ENCODE measurements around the gene TNFRSF8. TPM values are rescaled to one million over a fixed set of nuclear protein-coding genes. Genes with fewer than 3 reads are reported as not detected.
A peak's percentile ranks its signal among the peaks of the same experiment; 100 is the strongest.

The TNFRSF8 gene
- total RNA-seq, 1 experiment from 2014 or later, result 0.13 TPM

- Histone ChIP-seq H3K27me3 (ENCODE audit: control insufficient read depth, insufficient read depth, low read length) (no peaks in the 10 kb centered on the region), H3K4me3 (ENCODE audit: low read depth in 2 of 2, low read length in 2 of 2) (no peak overlapping the region), H3K4me1 (ENCODE audit: control insufficient read depth, insufficient read depth, low read length) (peaks cover 14% of the 10 kb centered on the region), H3K36me3 (ENCODE audit: control insufficient read depth, insufficient read depth, low read length) (no peaks in the 10 kb centered on the region), H3K27ac (ENCODE audit: low read length) (0 out of 2 replicates have a peak overlapping the region, but pooled peaks have one; percentile 21), H3K9me3 (ENCODE audit: control insufficient read depth, insufficient read depth, low read depth, low read length) (no peaks in the 10 kb centered on the region)
- BruUV-seq (replicated peaks), result no TSS peak
- intact Hi-C loops (cut with micrococcal nuclease; ENCODE audit: unreplicated experiment) (no loop called here), in situ Hi-C loops (cut with HindIII; ENCODE audit: low pct_unique_long_range_greater_than_20kb, low sequenced_read_pairs) (no loop called here)
- TF ChIP-seq, protein P1, sequence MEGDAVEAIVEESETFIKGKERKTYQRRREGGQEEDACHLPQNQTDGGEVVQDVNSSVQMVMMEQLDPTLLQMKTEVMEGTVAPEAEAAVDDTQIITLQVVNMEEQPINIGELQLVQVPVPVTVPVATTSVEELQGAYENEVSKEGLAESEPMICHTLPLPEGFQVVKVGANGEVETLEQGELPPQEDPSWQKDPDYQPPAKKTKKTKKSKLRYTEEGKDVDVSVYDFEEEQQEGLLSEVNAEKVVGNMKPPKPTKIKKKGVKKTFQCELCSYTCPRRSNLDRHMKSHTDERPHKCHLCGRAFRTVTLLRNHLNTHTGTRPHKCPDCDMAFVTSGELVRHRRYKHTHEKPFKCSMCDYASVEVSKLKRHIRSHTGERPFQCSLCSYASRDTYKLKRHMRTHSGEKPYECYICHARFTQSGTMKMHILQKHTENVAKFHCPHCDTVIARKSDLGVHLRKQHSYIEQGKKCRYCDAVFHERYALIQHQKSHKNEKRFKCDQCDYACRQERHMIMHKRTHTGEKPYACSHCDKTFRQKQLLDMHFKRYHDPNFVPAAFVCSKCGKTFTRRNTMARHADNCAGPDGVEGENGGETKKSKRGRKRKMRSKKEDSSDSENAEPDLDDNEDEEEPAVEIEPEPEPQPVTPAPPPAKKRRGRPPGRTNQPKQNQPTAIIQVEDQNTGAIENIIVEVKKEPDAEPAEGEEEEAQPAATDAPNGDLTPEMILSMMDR (IDR thresholded peaks at IDR 0.05), result no peak
- TF ChIP-seq POLR2AphosphoS5 (IDR thresholded peaks at IDR 0.05; ENCODE audit: low read depth, low read length), result no peak
- TF ChIP-seq, protein P2, sequence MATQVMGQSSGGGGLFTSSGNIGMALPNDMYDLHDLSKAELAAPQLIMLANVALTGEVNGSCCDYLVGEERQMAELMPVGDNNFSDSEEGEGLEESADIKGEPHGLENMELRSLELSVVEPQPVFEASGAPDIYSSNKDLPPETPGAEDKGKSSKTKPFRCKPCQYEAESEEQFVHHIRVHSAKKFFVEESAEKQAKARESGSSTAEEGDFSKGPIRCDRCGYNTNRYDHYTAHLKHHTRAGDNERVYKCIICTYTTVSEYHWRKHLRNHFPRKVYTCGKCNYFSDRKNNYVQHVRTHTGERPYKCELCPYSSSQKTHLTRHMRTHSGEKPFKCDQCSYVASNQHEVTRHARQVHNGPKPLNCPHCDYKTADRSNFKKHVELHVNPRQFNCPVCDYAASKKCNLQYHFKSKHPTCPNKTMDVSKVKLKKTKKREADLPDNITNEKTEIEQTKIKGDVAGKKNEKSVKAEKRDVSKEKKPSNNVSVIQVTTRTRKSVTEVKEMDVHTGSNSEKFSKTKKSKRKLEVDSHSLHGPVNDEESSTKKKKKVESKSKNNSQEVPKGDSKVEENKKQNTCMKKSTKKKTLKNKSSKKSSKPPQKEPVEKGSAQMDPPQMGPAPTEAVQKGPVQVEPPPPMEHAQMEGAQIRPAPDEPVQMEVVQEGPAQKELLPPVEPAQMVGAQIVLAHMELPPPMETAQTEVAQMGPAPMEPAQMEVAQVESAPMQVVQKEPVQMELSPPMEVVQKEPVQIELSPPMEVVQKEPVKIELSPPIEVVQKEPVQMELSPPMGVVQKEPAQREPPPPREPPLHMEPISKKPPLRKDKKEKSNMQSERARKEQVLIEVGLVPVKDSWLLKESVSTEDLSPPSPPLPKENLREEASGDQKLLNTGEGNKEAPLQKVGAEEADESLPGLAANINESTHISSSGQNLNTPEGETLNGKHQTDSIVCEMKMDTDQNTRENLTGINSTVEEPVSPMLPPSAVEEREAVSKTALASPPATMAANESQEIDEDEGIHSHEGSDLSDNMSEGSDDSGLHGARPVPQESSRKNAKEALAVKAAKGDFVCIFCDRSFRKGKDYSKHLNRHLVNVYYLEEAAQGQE (IDR thresholded peaks at IDR 0.05; ENCODE audit: insufficient read depth in 1 of 2, low read depth in 2 of 2, low read length in 1 of 2), result no peak
- TF ChIP-seq TCF7L2 (IDR thresholded peaks at IDR 0.05; ENCODE audit: low read depth, low read length), result no peak
- no peak for TF ChIP-seq SIN3A (IDR thresholded peaks at IDR 0.05; ENCODE audit: borderline replicate concordance, insufficient read depth, low read depth, low read length)
- ChIA-PET POLR2A (no interaction called here), CTCF (no interaction called here)
- ATAC-seq (no peak), DNase-seq (ENCODE audit: low read depth, low spot score) (no peak)
Measured at GRCh38 chr1:12144236-12144635, 81.1 kb downstream of the TNFRSF8 start.

DNA sequence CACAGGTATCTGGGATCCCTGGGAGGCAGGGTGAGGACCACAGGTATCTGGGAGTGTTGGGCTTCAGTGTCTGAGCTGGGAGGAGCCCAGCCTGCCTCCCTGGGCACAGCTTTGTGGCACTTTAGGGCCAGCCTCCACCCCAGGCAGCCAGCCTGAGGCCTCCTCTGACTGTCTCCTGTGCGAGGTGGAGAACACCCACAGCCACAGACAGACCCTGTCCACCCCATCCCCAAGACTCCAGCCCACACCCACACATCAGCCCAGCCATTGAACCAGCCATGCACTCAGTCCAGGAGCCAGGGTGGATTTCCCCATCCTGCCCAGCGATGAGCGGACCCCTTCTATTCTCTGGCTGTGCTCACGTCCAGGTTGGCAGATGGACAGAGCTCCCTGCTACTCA, 81.9 kb downstream of the TNFRSF8 start:
- no TSS peak for BruUV-seq (replicated peaks)
- Histone ChIP-seq H3K27ac (ENCODE audit: low read length) (no peak overlapping the region), H3K9me3 (ENCODE audit: control insufficient read depth, insufficient read depth, low read depth, low read length) (peaks cover 3% of the 10 kb centered on the region; the same call in 1 of the 2 replicates), H3K4me3 (ENCODE audit: low read depth in 2 of 2, low read length in 2 of 2) (no peak overlapping the region), H3K27me3 (ENCODE audit: control insufficient read depth, insufficient read depth, low read length) (no peaks in the 10 kb centered on the region), H3K36me3 (ENCODE audit: control insufficient read depth, insufficient read depth, low read length) (no peaks in the 10 kb centered on the region), H3K4me1 (ENCODE audit: control insufficient read depth, insufficient read depth, low read length) (peaks cover 14% of the 10 kb centered on the region)
- ATAC-seq (no peak), DNase-seq (ENCODE audit: low read depth, low spot score) (no peak)
- in situ Hi-C loops (cut with HindIII; ENCODE audit: low pct_unique_long_range_greater_than_20kb, low sequenced_read_pairs) (no loop called here), intact Hi-C loops (cut with micrococcal nuclease; ENCODE audit: unreplicated experiment) (no loop called here)
- CTCF ChIA-PET, result interaction anchor here (0.7 kb wide), 1 partner anchor 35 kb away, joined by 4 read pairs; no protein-coding TSS in a partner anchor
- POLR2A ChIA-PET, result interaction anchor here (0.6 to 1.0 kb wide), 2 partner anchors 33 to 225 kb away, joined by 4 to 9 read pairs; no protein-coding TSS in a partner anchor
- TF ChIP-seq, protein P1 (IDR thresholded peaks at IDR 0.05), result no peak
- TF ChIP-seq SIN3A (IDR thresholded peaks at IDR 0.05; ENCODE audit: borderline replicate concordance, insufficient read depth, low read depth, low read length) (no peak), TCF7L2 (IDR thresholded peaks at IDR 0.05; ENCODE audit: low read depth, low read length) (no peak), POLR2AphosphoS5 (IDR thresholded peaks at IDR 0.05; ENCODE audit: low read depth, low read length) (no peak)
- TF ChIP-seq, protein P2 (IDR thresholded peaks at IDR 0.05; ENCODE audit: insufficient read depth in 1 of 2, low read depth in 2 of 2, low read length in 1 of 2), result no peak

Data from Panc1 (cell line).